Fibroblast of lung (primary cell): ENCODE results near the gene SP1. TPM values are rescaled to one million over a fixed set of nuclear protein-coding genes. Genes with fewer than 3 reads are reported as not detected.

ENCODE experiments used
- DNase-seq, 2 donors: peaks; one replicate each; pipeline versions ENCODE4 v3.0.0 to v3.0.0-alpha.2; 2010; ENCODE audit warnings: low read depth in 2 of 2
- H2AFZ ChIP-seq: 2 replicates; pipeline ENCODE4 v1.5.1; 2012; ENCODE audit warnings: low read length, control low read depth, inconsistent platforms
- H3K27ac ChIP-seq: 2 replicates; pipeline ENCODE4 v1.5.1; 2011; ENCODE audit warnings: low read length, control low read depth; ENCODE audit not compliant: insufficient read depth
- H3K27me3 ChIP-seq: 2 replicates; pipeline ENCODE4 v1.5.1; 2011; ENCODE audit warnings: mild to moderate bottlenecking, low read length; ENCODE audit not compliant: control insufficient read depth, insufficient read depth
- H3K36me3 ChIP-seq: 2 replicates; pipeline ENCODE4 v1.5.1; 2011; ENCODE audit warnings: low read length; ENCODE audit not compliant: control insufficient read depth, insufficient read depth
- H3K4me1 ChIP-seq: 2 replicates; pipeline ENCODE4 v1.5.1; 2011; ENCODE audit warnings: low read length; ENCODE audit not compliant: control insufficient read depth, insufficient read depth; ENCODE audit errors: extremely low read depth
- H3K4me2 ChIP-seq: 2 replicates; pipeline ENCODE4 v1.5.1; 2011; ENCODE audit warnings: low read length, control low read depth; ENCODE audit not compliant: insufficient read depth; ENCODE audit errors: extremely low read depth
- H3K4me3 ChIP-seq, 4 experiments: fragments of 200-600 bp in 1 of 4; sonication (generic) in 1 of 4; replicated peaks in 1 of 4; 2 replicates each; pipeline ENCODE4 v1.5.1; 2011 to 2016; ENCODE audit warnings: low read length in 4 of 4, low read depth in 3 of 4, mild to moderate bottlenecking in 3 of 4, control low read depth in 2 of 4, inconsistent platforms in 1 of 4, mixed read lengths in 1 of 4; ENCODE audit not compliant: insufficient read depth in 1 of 4; ENCODE audit errors: control extremely low read depth in 1 of 4
- H3K79me2 ChIP-seq: 2 replicates; pipeline ENCODE4 v1.5.1; 2012; ENCODE audit warnings: mild to moderate bottlenecking, low read length, inconsistent platforms; ENCODE audit not compliant: control insufficient read depth, insufficient read depth
- H3K9ac ChIP-seq: 2 replicates; pipeline ENCODE4 v1.5.1; 2011; ENCODE audit warnings: mild to moderate bottlenecking, low read length, control low read depth; ENCODE audit not compliant: insufficient read depth
- H3K9me3 ChIP-seq: 2 replicates; pipeline ENCODE4 v1.5.1; 2012; ENCODE audit warnings: low read depth, low read length; ENCODE audit not compliant: control insufficient read depth, insufficient read depth
- H4K20me1 ChIP-seq: 2 replicates; pipeline ENCODE4 v1.5.1; 2011; ENCODE audit warnings: low read length; ENCODE audit not compliant: control insufficient read depth, insufficient read depth; ENCODE audit errors: extremely low read depth
- CTCF ChIP-seq, 2 donors: IDR thresholded peaks in 1 of 2; conservative IDR thresholded peaks in 1 of 2; 1 replicate in 1 of 2; 2 replicates in 1 of 2; pipeline ENCODE4 v1.5.1; 2011 to 2012; ENCODE audit warnings: low read length in 2 of 2, control low read depth in 1 of 2, inconsistent platforms in 1 of 2, low read depth in 1 of 2, mild to moderate bottlenecking in 1 of 2
- EZH2 ChIP-seq: IDR thresholded peaks from 2 replicates; pipeline ENCODE4 v1.5.1; 2012; ENCODE audit warnings: low read length, control low read depth, mild to moderate bottlenecking; ENCODE audit errors: missing control alignments
- polyA plus RNA-seq, 2 donors: library from polyadenylated mRNA; depleted of rRNA in 1 of 2; stranded (reverse) in 1 of 2; unstranded in 1 of 2; fragments of >200 nt; gene quantifications; 2 replicates each; pipeline ENCODE4 v1.2.1, GENCODE V29; 2011 to 2012; ENCODE audit warnings: missing spikeins in 1 of 2
- total RNA-seq: library from RNA; depleted of rRNA; stranded (reverse); fragments of >200 nt; gene quantifications from 2 replicates; pipeline ENCODE4 v1.2.1, GENCODE V29; 2014

Gene SP1
- total and polyA plus RNA-seq, 2 donors (not counting 1 experiment from before 2014, with no cell fraction given): 35.3 to 38.9 TPM

- Histone ChIP-seq H3K79me2 (no peaks in the 10 kb centered on the region), H3K27me3 (peaks cover 6% of the 10 kb centered on the region), H3K4me2 (peak overlapping the region; percentile 92), H3K27ac (peak overlapping the region; percentile 34), H3K9me3 (no peaks in the 10 kb centered on the region), H2AFZ (peak overlapping the region; percentile 63), H3K4me1 (peaks cover 9% of the 10 kb centered on the region), H3K9ac (no peak overlapping the region), H3K4me3 (peak overlapping the region; percentile 67 to 83 (median 71)), H3K36me3 (no peaks in the 10 kb centered on the region), H4K20me1 (no peaks in the 10 kb centered on the region)
- peak in 1 of 2 donors; percentile 14 for DNase-seq
- TF ChIP-seq CTCF (conservative IDR thresholded peaks at IDR 0.05 in 1 of 2, IDR thresholded peaks at IDR 0.05 in 1 of 2; ENCODE audit: low read depth in 1 of 2, low read length in 2 of 2): no peak
- no peak for TF ChIP-seq EZH2
Measured at GRCh38 chr12:53345486-53346188, 34.3 kb upstream of the SP1 start.

GRCh38 chr12:53346491-53346890 is 33.5 kb upstream of the SP1 start:
- Histone ChIP-seq H3K9ac (no peak overlapping the region), H3K36me3 (no peaks in the 10 kb centered on the region), H4K20me1 (no peaks in the 10 kb centered on the region), H2AFZ (no peak overlapping the region), H3K27me3 (no peaks in the 10 kb centered on the region), H3K79me2 (no peaks in the 10 kb centered on the region), H3K4me1 (peaks cover 9% of the 10 kb centered on the region), H3K9me3 (no peaks in the 10 kb centered on the region), H3K4me3 (no peak overlapping the region), H3K4me2 (no peak overlapping the region), H3K27ac (no peak overlapping the region)
- TF ChIP-seq EZH2 (no peak), CTCF (conservative IDR thresholded peaks at IDR 0.05 in 1 of 2, IDR thresholded peaks at IDR 0.05 in 1 of 2; ENCODE audit: low read depth in 1 of 2, low read length in 2 of 2) (no peak)
- DNase-seq: no peak

- Histone ChIP-seq H3K36me3 (no peaks in the 10 kb centered on the region), H3K4me1 (peaks cover 9% of the 10 kb centered on the region), H3K9me3 (no peaks in the 10 kb centered on the region), H2AFZ (no peak overlapping the region), H3K4me2 (no peak overlapping the region), H3K27me3 (no peaks in the 10 kb centered on the region), H3K9ac (no peak overlapping the region), H3K27ac (no peak overlapping the region), H3K79me2 (no peaks in the 10 kb centered on the region), H3K4me3 (no peak overlapping the region), H4K20me1 (no peaks in the 10 kb centered on the region)
- TF ChIP-seq CTCF (conservative IDR thresholded peaks at IDR 0.05 in 1 of 2, IDR thresholded peaks at IDR 0.05 in 1 of 2; ENCODE audit: low read depth in 1 of 2, low read length in 2 of 2) (no peak), EZH2 (no peak)
- DNase-seq: no peak
Measured at GRCh38 chr12:53347905-53348304, 32.1 kb upstream of the SP1 start.
